Liver (tissue), 9 donors: ENCODE data around the gene MTSS2. TPM values are rescaled to one million over a fixed set of nuclear protein-coding genes. Genes with fewer than 3 reads are reported as not detected.

Experiments used
- DNase-seq: peaks from one replicate; pipeline ENCODE4 v3.0.0-alpha.2; 2017; ENCODE audit warnings: low spot score
- H3K27ac ChIP-seq, 2 donors: one replicate each; pipeline ENCODE4 v1.7.0; 2013; ENCODE audit warnings: inconsistent platforms in 2 of 2, low read length in 2 of 2, control low read depth in 1 of 2, low read depth in 1 of 2, mild to moderate bottlenecking in 1 of 2
- H3K27me3 ChIP-seq, 4 donors: one replicate each; pipeline versions ENCODE4 v1.6.1 to v1.7.0; 2013; ENCODE audit warnings: low read length in 3 of 4, inconsistent platforms in 1 of 4, mild to moderate bottlenecking in 1 of 4, moderate library complexity in 1 of 4; ENCODE audit not compliant: control insufficient read depth in 4 of 4, insufficient read depth in 4 of 4
- H3K36me3 ChIP-seq, 4 donors: one replicate each; pipeline versions ENCODE4 v1.6.1 to v1.7.0; 2013; ENCODE audit warnings: low read length in 3 of 4, mild to moderate bottlenecking in 3 of 4, low read depth in 1 of 4, moderate library complexity in 1 of 4; ENCODE audit not compliant: control insufficient read depth in 4 of 4, insufficient read depth in 3 of 4
- H3K4me1 ChIP-seq, 4 donors: one replicate each; pipeline versions ENCODE4 v1.6.1 to v1.7.0; 2013; ENCODE audit warnings: low read length in 3 of 4, mild to moderate bottlenecking in 3 of 4, moderate library complexity in 1 of 4; ENCODE audit not compliant: control insufficient read depth in 4 of 4, insufficient read depth in 4 of 4
- H3K4me3 ChIP-seq, 3 donors: one replicate each; pipeline versions ENCODE4 v1.6.1 to v1.7.0; 2013; ENCODE audit warnings: low read length in 3 of 3, control low read depth in 1 of 3, low read depth in 1 of 3, mild to moderate bottlenecking in 1 of 3
- H3K9ac ChIP-seq, 2 donors: one replicate each; pipeline ENCODE4 v1.7.0; 2013; ENCODE audit warnings: low read length in 2 of 2, mild to moderate bottlenecking in 2 of 2, moderate library complexity in 2 of 2, control low read depth in 1 of 2, low read depth in 1 of 2
- H3K9me3 ChIP-seq, 4 donors: one replicate each; pipeline versions ENCODE4 v1.6.1 to v1.7.0; 2013; ENCODE audit warnings: low read length in 3 of 4; ENCODE audit not compliant: control insufficient read depth in 4 of 4
- CTCF ChIP-seq: fragments of 150-350 bp; IDR thresholded peaks from 2 replicates; pipeline ENCODE4 v1.5.1; 2017; ENCODE audit warnings: improper control_type of control experiment, low read depth, low read length; ENCODE audit not compliant: missing input control
- EGR1 ChIP-seq, 2 donors: IDR thresholded peaks; 2 replicates each; pipeline ENCODE4 v1.6.1; 2016 to 2018; ENCODE audit warnings: antibody characterized with exemption in 2 of 2, low read depth in 2 of 2
- FOXA2 ChIP-seq: IDR thresholded peaks from 2 replicates; pipeline ENCODE4 v1.6.1; 2016; ENCODE audit warnings: antibody characterized with exemption
- HNF4A ChIP-seq, 2 donors: conservative IDR thresholded peaks; 2 replicates each; pipeline ENCODE4 v1.6.1; 2016; ENCODE audit warnings: antibody characterized with exemption in 2 of 2, mild to moderate bottlenecking in 2 of 2
- HNF4G ChIP-seq: IDR thresholded peaks from 2 replicates; pipeline ENCODE4 v1.6.1; 2016; ENCODE audit warnings: antibody characterized with exemption
- JUND ChIP-seq, 2 donors: IDR thresholded peaks; 2 replicates each; pipeline ENCODE4 v1.6.1; 2016; ENCODE audit warnings: antibody characterized with exemption in 2 of 2
- NR2F2 ChIP-seq: IDR thresholded peaks from 2 replicates; pipeline ENCODE4 v1.6.1; 2016; ENCODE audit warnings: antibody characterized with exemption
- RAD21 ChIP-seq, 2 donors: IDR thresholded peaks; 2 replicates each; pipeline ENCODE4 v1.6.1; 2016; ENCODE audit warnings: antibody characterized with exemption in 2 of 2, mild to moderate bottlenecking in 2 of 2
- RXRA ChIP-seq, 2 donors: IDR thresholded peaks; 2 replicates each; pipeline ENCODE4 v1.6.1; 2017 to 2018; ENCODE audit warnings: antibody characterized with exemption in 2 of 2, mild to moderate bottlenecking in 1 of 2
- SP1 ChIP-seq: IDR thresholded peaks from 2 replicates; pipeline ENCODE4 v1.6.1; 2018; ENCODE audit warnings: antibody characterized with exemption, mild to moderate bottlenecking
- TAF1 ChIP-seq: conservative IDR thresholded peaks from 2 replicates; pipeline ENCODE4 v1.6.1; 2016; ENCODE audit warnings: antibody characterized with exemption, mild to moderate bottlenecking
- YY1 ChIP-seq: IDR thresholded peaks from 2 replicates; pipeline ENCODE4 v1.6.1; 2016; ENCODE audit warnings: antibody characterized with exemption, mild to moderate bottlenecking
- whole genome bisulfite sequencing: extraction: QIAGEN DNeasy Blood & Tissue Kit; methylation state at CpG from one replicate; pipeline ENCODE4 v1.1.7; 2013; 5-methylcytosine and 5-hydroxymethylcytosine counted together
- polyA plus RNA-seq, 2 donors: library from polyadenylated mRNA; stranded (reverse) in 1 of 2; unstranded in 1 of 2; fragments of 200-250 nt in 1 of 2; fragments of >200 nt in 1 of 2; fragmentation: Nextera tagmentation in 1 of 2; extraction: Ambion mirVana in 1 of 2; gene quantifications; one replicate each; pipeline versions ENCODE4 v1.2.1 to v1.2.3, GENCODE V29; 2013 to 2015
- total RNA-seq, 2 donors: library from RNA; depleted of rRNA; stranded (reverse); fragments of >200 nt; gene quantifications; one replicate each; pipeline ENCODE4 v1.2.3, GENCODE V29; 2014
- TF ChIP-seq, protein P1 (sequence below): IDR thresholded peaks from 2 replicates; pipeline ENCODE4 v1.6.1; 2016; ENCODE audit warnings: antibody characterized with exemption
- TF ChIP-seq, protein P2 (sequence below): IDR thresholded peaks from 2 replicates; pipeline ENCODE4 v1.6.1; 2016; ENCODE audit warnings: antibody characterized with exemption
- TF ChIP-seq, protein P3 (sequence below): IDR thresholded peaks from 2 replicates; pipeline ENCODE4 v1.6.1; 2016; ENCODE audit warnings: antibody characterized with exemption
- TF ChIP-seq, protein P4 (sequence below): IDR thresholded peaks from 2 replicates; pipeline ENCODE4 v1.6.1; 2016; ENCODE audit warnings: antibody characterized with exemption, mild to moderate bottlenecking
- donor health status: healthy.
- donor health status: healthy.
- donor health status: healthy.
- donor health status: healthy.
- donor health status: healthy.

The MTSS2 gene
- total and polyA plus RNA-seq, 4 donors = 3.8 to 95.7 (median 35.9) TPM

DNA sequence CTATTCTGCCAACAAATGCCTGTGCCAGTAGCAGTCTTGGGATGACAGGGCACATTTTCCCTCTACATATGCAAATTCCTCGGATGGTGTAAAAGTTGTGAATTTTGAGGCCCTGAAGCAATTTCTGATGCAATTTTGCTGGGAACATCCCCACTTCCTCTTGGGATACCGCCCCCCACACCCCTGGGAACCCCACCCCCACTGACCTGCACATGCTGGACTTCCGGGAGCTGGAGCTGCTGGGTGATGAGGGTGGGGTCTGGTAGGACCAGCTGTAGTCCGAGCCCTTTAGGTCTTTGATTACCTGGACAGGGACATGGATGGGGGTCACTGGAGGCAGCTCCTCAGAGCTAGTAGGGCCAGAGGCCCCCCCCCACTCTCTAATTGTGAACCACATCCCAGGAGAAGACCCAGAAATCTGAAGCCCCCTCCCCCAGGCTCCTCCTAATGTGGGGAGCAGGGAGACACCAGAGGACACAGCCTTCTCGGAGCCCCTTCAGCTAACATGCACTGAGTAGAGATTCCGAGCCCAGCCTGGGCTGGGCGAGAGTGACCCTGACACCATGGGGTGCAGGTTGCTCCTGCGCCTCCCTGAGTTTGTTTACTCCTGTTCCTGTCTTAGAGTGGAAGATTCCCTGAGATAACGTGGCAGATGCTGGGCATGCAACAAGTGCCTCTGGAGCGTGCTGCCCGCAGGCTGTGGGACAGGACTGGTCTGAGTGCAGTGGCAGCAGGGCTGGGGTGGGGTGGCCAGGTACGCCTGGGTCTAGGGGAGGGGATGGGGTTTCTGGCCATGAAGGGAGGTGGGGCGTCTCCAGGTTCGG lies 9.0 kb downstream of the MTSS2 start:
- DNase-seq = no peak
- Histone ChIP-seq H3K27me3 (no peaks in the 10 kb centered on the region), H3K9ac (no peak overlapping the region), H3K27ac (no peak overlapping the region), H3K4me1 (peaks cover 8 to 16% (median 12%) of the 10 kb centered on the region in 4 donors), H3K4me3 (no peak overlapping the region), H3K9me3 (no peaks in the 10 kb centered on the region), H3K36me3 (peaks cover 26 to 70% (median 44%) of the 10 kb centered on the region in 4 donors)
- whole genome bisulfite sequencing = 89% methylated on average over 14 of the region's 14 CpGs
- TF ChIP-seq EGR1 (IDR thresholded peaks at IDR 0.05; ENCODE audit: low read depth in 2 of 2) (no peak), NR2F2 (no peak), HNF4A (conservative IDR thresholded peaks at IDR 0.05) (no peak), FOXA2 (no peak)

DNA sequence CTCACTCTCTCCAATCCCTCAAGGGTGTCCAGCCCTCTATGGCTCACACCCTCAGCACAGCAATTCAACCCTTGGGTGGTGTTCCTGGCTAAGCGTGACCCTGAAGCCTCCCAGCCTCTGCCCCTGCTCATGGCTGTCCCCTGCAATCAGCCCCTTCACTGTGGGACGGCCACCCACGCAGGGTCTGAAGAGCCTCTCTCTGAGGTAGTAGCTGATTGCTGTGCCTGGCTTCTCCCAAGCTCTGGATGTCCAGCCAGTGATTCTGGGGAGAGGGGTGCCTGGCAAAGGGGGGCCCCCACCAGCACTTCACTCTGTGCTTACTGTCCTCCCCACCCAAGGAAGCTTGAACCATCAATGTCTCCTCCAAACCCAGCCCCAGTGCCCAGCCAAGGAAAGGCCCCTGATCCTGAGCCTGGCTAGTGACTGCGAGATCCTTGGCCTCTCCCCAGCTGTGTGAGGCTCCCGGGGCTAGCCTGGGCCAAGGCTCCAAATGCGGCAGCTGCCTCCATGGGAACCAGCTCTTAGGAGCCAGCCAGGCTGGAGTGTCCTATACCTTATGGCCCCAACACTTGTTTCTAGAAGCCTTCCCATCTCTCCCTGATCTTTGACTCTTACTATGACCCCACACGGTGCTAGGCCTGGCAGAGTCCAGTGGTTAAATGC lies 9.9 kb downstream of the MTSS2 start:
- Histone ChIP-seq H3K4me1 (peaks cover 0 to 7% (median 3%) of the 10 kb centered on the region in 4 donors), H3K27me3 (no peaks in the 10 kb centered on the region), H3K27ac (no peak overlapping the region), H3K9me3 (no peaks in the 10 kb centered on the region), H3K9ac (no peak overlapping the region), H3K4me3 (no peak overlapping the region), H3K36me3 (peaks cover 26 to 79% (median 48%) of the 10 kb centered on the region in 4 donors)
- WGBS = 82% methylated on average over 7 of the region's 7 CpGs
- no peak for DNase-seq
- no peak for TF ChIP-seq RXRA (IDR thresholded peaks at IDR 0.05)
- no peak for TF ChIP-seq YY1
- no peak for TF ChIP-seq HNF4G
- no peak for TF ChIP-seq JUND (IDR thresholded peaks at IDR 0.05)
- TF ChIP-seq, protein P1, sequence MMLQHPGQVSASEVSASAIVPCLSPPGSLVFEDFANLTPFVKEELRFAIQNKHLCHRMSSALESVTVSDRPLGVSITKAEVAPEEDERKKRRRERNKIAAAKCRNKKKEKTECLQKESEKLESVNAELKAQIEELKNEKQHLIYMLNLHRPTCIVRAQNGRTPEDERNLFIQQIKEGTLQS = no peak

GRCh38 chr16:70674221-70675014 lies 11.4 kb downstream of the MTSS2 start:
- WGBS = 92% methylated on average over 18 of the region's 18 CpGs
- no peaks in the 10 kb centered on the region for H3K27me3 ChIP-seq
- peaks cover 31 to 87% (median 55%) of the 10 kb centered on the region in 4 donors for H3K36me3 ChIP-seq
- H3K4me1 ChIP-seq = no peaks in the 10 kb centered on the region
- no peak overlapping the region for H3K4me3 ChIP-seq
- DNase-seq = no peak
- no peak overlapping the region for H3K27ac ChIP-seq
- no peak overlapping the region for H3K9ac ChIP-seq
- no peaks in the 10 kb centered on the region for H3K9me3 ChIP-seq
- TF ChIP-seq YY1 (no peak), NR2F2 (no peak), SP1 (no peak), TAF1 (no peak), RAD21 (IDR thresholded peaks at IDR 0.05) (no peak), FOXA2 (no peak), JUND (IDR thresholded peaks at IDR 0.05) (no peak), EGR1 (IDR thresholded peaks at IDR 0.05; ENCODE audit: low read depth in 2 of 2) (no peak), RXRA (IDR thresholded peaks at IDR 0.05) (no peak), CTCF (no peak), HNF4G (no peak)
- TF ChIP-seq, protein P2, sequence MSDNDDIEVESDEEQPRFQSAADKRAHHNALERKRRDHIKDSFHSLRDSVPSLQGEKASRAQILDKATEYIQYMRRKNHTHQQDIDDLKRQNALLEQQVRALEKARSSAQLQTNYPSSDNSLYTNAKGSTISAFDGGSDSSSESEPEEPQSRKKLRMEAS = no peak
- TF ChIP-seq, protein P3, sequence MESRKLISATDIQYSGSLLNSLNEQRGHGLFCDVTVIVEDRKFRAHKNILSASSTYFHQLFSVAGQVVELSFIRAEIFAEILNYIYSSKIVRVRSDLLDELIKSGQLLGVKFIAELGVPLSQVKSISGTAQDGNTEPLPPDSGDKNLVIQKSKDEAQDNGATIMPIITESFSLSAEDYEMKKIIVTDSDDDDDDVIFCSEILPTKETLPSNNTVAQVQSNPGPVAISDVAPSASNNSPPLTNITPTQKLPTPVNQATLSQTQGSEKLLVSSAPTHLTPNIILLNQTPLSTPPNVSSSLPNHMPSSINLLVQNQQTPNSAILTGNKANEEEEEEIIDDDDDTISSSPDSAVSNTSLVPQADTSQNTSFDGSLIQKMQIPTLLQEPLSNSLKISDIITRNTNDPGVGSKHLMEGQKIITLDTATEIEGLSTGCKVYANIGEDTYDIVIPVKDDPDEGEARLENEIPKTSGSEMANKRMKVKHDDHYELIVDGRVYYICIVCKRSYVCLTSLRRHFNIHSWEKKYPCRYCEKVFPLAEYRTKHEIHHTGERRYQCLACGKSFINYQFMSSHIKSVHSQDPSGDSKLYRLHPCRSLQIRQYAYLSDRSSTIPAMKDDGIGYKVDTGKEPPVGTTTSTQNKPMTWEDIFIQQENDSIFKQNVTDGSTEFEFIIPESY = no peak
- TF ChIP-seq, protein P1 = no peak
- TF ChIP-seq, protein P4, sequence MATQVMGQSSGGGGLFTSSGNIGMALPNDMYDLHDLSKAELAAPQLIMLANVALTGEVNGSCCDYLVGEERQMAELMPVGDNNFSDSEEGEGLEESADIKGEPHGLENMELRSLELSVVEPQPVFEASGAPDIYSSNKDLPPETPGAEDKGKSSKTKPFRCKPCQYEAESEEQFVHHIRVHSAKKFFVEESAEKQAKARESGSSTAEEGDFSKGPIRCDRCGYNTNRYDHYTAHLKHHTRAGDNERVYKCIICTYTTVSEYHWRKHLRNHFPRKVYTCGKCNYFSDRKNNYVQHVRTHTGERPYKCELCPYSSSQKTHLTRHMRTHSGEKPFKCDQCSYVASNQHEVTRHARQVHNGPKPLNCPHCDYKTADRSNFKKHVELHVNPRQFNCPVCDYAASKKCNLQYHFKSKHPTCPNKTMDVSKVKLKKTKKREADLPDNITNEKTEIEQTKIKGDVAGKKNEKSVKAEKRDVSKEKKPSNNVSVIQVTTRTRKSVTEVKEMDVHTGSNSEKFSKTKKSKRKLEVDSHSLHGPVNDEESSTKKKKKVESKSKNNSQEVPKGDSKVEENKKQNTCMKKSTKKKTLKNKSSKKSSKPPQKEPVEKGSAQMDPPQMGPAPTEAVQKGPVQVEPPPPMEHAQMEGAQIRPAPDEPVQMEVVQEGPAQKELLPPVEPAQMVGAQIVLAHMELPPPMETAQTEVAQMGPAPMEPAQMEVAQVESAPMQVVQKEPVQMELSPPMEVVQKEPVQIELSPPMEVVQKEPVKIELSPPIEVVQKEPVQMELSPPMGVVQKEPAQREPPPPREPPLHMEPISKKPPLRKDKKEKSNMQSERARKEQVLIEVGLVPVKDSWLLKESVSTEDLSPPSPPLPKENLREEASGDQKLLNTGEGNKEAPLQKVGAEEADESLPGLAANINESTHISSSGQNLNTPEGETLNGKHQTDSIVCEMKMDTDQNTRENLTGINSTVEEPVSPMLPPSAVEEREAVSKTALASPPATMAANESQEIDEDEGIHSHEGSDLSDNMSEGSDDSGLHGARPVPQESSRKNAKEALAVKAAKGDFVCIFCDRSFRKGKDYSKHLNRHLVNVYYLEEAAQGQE = no peak
